Fibroblast of lung (primary cell): ENCODE results near the gene CLUH.

Source experiments
- CTCF ChIP-seq, 2 donors: IDR thresholded peaks in 1 of 2; conservative IDR thresholded peaks in 1 of 2; 1 replicate in 1 of 2; 2 replicates in 1 of 2; pipeline ENCODE4 v1.5.1; 2011 to 2012; ENCODE audit warnings: low read length in 2 of 2, control low read depth in 1 of 2, inconsistent platforms in 1 of 2, low read depth in 1 of 2, mild to moderate bottlenecking in 1 of 2
- EZH2 ChIP-seq: IDR thresholded peaks from 2 replicates; pipeline ENCODE4 v1.5.1; 2012; ENCODE audit warnings: low read length, control low read depth, mild to moderate bottlenecking; ENCODE audit errors: missing control alignments

DNA sequence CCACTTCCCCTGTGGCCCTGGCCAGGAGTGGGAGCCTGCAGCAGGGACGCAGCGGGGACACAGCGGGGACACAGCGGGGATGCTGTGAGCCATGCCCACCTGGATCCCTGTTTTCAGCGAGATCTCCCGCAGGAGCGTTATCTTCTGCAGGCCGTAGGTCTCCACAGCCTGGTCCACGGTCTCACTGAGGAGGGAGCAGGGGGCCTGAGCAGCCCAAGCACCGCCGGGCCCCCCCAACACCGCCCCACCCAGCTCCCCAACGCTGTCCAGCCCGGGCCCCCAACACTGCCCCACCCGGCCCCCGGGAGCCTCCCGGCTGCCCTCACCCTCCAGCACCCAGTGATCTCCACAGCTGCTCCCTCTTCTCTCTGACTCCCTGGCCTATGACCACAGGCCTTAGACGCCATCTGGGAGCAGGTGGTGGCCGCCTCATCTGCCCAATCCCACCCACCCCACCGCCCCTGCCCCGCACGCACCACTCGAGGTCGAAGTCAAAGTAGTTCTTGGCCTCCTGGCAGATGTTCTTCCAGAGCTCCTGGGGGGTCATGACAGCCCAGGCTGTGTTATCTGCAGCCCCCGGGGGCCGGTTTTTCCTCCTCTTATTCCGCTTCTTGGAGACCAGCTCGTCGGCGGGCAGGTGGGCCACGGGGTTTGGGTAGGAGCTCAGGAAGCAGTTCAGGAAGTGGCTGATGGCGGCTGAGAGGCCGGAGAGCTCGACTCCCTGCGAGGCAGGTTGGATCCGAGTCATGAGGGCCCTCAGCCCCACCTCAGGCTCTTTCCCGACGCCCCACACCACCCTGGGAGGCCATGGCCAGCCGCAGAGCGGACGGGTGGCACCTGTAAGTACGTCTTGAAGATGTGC lies 17.0 kb downstream of the CLUH start:
- TF ChIP-seq CTCF (conservative IDR thresholded peaks at IDR 0.05 in 1 of 2, IDR thresholded peaks at IDR 0.05 in 1 of 2; ENCODE audit: low read depth in 1 of 2, low read length in 2 of 2) (no peak), EZH2 (no peak)
